DND-41 (cell line): ENCODE results near the gene PNMA8B.

Source experiments
- ATAC-seq: fragments of 200-7000 bp; cut with Tn5 transposase; 3 replicates; pipeline ENCODE4 v1.9.1; 2021; ENCODE audit warnings: low read depth; ENCODE audit not compliant: insufficient read depth
- DNase-seq: peaks from one replicate; pipeline ENCODE4 v3.0.0-alpha.2; 2020
- H2AFZ ChIP-seq: 2 replicates; pipeline ENCODE4 v1.6.0; 2012; ENCODE audit warnings: low read depth, low read length
- H3K27ac ChIP-seq: 2 replicates; pipeline ENCODE4 v1.5.1; 2012; ENCODE audit warnings: low read length, inconsistent platforms
- H3K27me3 ChIP-seq: fragments of 200-600 bp; sonication (generic); 2 replicates; pipeline ENCODE4 v1.6.0; 2012; ENCODE audit warnings: low read length, mild to moderate bottlenecking, inconsistent platforms; ENCODE audit not compliant: insufficient read depth, poor library complexity
- H3K36me3 ChIP-seq: 2 replicates; pipeline ENCODE4 v1.5.1; 2012; ENCODE audit warnings: low read length, inconsistent platforms; ENCODE audit not compliant: insufficient read depth
- H3K4me1 ChIP-seq: 2 replicates; pipeline ENCODE4 v1.5.1; 2012; ENCODE audit warnings: mild to moderate bottlenecking, low read length; ENCODE audit not compliant: insufficient read depth
- H3K4me2 ChIP-seq: 2 replicates; pipeline ENCODE4 v1.6.0; 2012; ENCODE audit warnings: mild to moderate bottlenecking, moderate library complexity, low read length, inconsistent platforms; ENCODE audit not compliant: insufficient read depth
- H3K4me3 ChIP-seq, 2 experiments: fragments of 200-600 bp in 1 of 2; shearing (Covaris generic) in 1 of 2; 2 replicates each; pipeline ENCODE4 v1.5.1; 2012 to 2016; ENCODE audit warnings: inconsistent platforms in 2 of 2, low read length in 2 of 2, mild to moderate bottlenecking in 2 of 2, low read depth in 1 of 2, moderate library complexity in 1 of 2
- H3K79me2 ChIP-seq: 2 replicates; pipeline ENCODE4 v1.6.0; 2012; ENCODE audit warnings: low read length, inconsistent platforms; ENCODE audit not compliant: insufficient read depth
- H3K9ac ChIP-seq: 2 replicates; pipeline ENCODE4 v1.6.0; 2012; ENCODE audit warnings: low read depth, mild to moderate bottlenecking, inconsistent platforms, low read length, moderate library complexity
- H3K9me3 ChIP-seq: 2 replicates; pipeline ENCODE4 v1.5.1; 2012; ENCODE audit warnings: low read length, moderate library complexity, mild to moderate bottlenecking, inconsistent platforms; ENCODE audit not compliant: insufficient read depth, severe bottlenecking
- H4K20me1 ChIP-seq: 2 replicates; pipeline ENCODE4 v1.6.0; 2012; ENCODE audit warnings: low read length; ENCODE audit not compliant: insufficient read depth
- CTCF ChIP-seq: IDR thresholded peaks from 2 replicates; pipeline ENCODE4 v1.5.1; 2012; ENCODE audit warnings: borderline replicate concordance, low read length, moderate library complexity, mild to moderate bottlenecking; ENCODE audit not compliant: poor library complexity, severe bottlenecking; ENCODE audit errors: extremely low read depth
- EZH2 ChIP-seq: IDR thresholded peaks from 3 replicates; pipeline ENCODE4 v1.6.1; 2012; ENCODE audit warnings: borderline replicate concordance, low read depth, mild to moderate bottlenecking, moderate library complexity, low read length, inconsistent platforms; ENCODE audit not compliant: severe bottlenecking

The PNMA8B gene

DNA sequence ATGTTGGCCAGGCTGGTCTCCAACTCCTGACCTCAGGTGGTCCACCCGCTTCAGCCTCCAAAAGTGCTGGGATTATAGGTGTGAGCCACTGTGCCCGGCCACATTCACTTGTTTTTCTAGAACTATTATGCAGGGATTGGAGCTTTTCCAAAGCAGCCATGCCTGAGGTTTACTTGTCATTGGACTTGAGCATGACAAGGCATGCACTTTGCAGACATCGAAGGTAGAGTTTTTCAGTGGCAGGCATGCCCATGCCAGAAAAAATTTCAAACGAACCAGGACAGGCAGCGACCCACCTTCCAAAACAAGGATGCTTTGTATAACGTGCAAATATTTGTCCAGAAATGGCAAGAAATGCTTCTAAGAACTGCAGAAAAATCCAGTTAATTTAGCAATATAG lies 42.0 kb downstream of the PNMA8B start:
- no peak overlapping the region for H3K4me3 ChIP-seq
- no peaks in the 10 kb centered on the region for H3K36me3 ChIP-seq
- no peaks in the 10 kb centered on the region for H3K79me2 ChIP-seq
- no peaks in the 10 kb centered on the region for H4K20me1 ChIP-seq
- H3K9ac ChIP-seq = no peak overlapping the region
- H3K9me3 ChIP-seq = no peaks in the 10 kb centered on the region
- peaks cover 12% of the 10 kb centered on the region for H3K27me3 ChIP-seq
- no peak overlapping the region for H3K27ac ChIP-seq
- DNase-seq = no peak
- H3K4me1 ChIP-seq = no peaks in the 10 kb centered on the region
- H2AFZ ChIP-seq = no peak overlapping the region
- TF ChIP-seq EZH2 = no peak
- no peak for TF ChIP-seq CTCF
- no peak overlapping the region for H3K4me2 ChIP-seq
- ATAC-seq = no peak

DNA sequence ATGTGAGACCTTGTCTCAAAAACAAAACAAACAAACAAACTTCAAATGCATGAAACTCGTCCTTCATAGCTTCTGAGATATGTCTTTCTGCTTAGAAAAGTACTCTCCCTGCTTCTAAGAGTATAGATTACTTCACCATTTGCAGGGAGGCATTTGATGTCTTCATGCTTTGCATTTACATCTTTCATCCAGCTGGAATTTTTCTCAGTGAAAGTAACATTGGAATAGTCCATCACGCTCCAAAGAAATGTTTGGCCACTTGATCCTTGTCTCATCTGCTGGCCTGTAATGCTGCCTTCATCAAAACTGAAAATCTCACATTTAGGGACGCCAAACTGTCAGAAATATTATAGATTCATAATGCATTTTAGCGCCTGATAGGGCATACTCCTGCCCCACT lies 43.5 kb downstream of the PNMA8B start:
- Histone ChIP-seq H3K36me3 (no peaks in the 10 kb centered on the region), H4K20me1 (no peaks in the 10 kb centered on the region), H3K27ac (no peak overlapping the region), H3K9me3 (no peaks in the 10 kb centered on the region), H2AFZ (no peak overlapping the region), H3K4me2 (no peak overlapping the region), H3K27me3 (peaks cover 8% of the 10 kb centered on the region), H3K79me2 (no peaks in the 10 kb centered on the region), H3K4me1 (no peaks in the 10 kb centered on the region), H3K9ac (no peak overlapping the region), H3K4me3 (no peak overlapping the region)
- TF ChIP-seq CTCF (no peak), EZH2 (no peak)
- DNase-seq = no peak
- no peak for ATAC-seq

DNA sequence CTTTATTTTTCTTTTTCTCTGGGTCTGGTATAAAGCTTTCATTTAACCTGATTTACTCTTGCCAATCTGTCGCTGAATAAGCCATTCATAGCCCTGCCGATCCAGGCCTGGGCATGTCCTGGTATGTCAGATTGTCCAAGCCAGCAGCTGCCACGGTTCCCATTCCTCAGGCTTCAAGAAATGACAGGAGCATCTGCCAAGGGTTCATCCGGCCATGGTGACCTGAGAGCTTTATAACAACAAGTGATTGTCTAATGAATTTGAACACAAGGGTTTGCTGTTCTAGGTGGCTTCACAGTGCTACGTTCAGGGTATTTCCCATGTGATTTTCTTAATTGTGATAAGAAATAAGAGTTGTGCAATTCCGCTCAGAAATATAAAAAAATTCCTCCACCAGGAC lies 44.3 kb downstream of the PNMA8B start:
- Histone ChIP-seq H3K27ac (no peak overlapping the region), H3K4me3 (no peak overlapping the region), H2AFZ (no peak overlapping the region), H3K4me1 (no peaks in the 10 kb centered on the region), H3K9ac (no peak overlapping the region), H3K9me3 (no peaks in the 10 kb centered on the region), H3K27me3 (peaks cover 5% of the 10 kb centered on the region), H4K20me1 (no peaks in the 10 kb centered on the region), H3K36me3 (no peaks in the 10 kb centered on the region), H3K4me2 (no peak overlapping the region), H3K79me2 (no peaks in the 10 kb centered on the region)
- TF ChIP-seq CTCF (no peak), EZH2 (no peak)
- ATAC-seq = no peak
- no peak for DNase-seq

DNA sequence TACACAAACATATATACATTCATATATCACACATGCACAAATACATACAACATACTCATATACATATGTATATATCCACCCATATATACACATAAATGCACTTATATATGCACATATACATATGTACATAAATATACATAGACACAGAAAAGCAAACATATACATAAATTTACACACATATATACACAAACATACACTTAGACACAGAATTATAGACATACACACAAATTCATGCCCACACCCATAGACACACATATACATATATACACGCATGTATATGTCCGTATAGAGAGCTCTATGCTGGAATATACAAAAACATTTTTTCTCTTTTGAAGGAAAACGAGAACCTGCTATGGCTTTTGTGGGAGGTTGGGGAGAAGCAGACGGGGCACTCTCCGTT lies 44.9 kb downstream of the PNMA8B start:
- ATAC-seq = no peak
- DNase-seq = no peak
- Histone ChIP-seq H3K4me3 (no peak overlapping the region), H3K4me1 (no peaks in the 10 kb centered on the region), H3K4me2 (no peak overlapping the region), H3K27me3 (peaks cover 5% of the 10 kb centered on the region), H4K20me1 (no peaks in the 10 kb centered on the region), H2AFZ (no peak overlapping the region), H3K9ac (no peak overlapping the region), H3K36me3 (no peaks in the 10 kb centered on the region), H3K27ac (no peak overlapping the region), H3K79me2 (no peaks in the 10 kb centered on the region), H3K9me3 (no peaks in the 10 kb centered on the region)
- TF ChIP-seq EZH2 (no peak), CTCF (no peak)
